GM23248 (cell line): ENCODE data around the gene STK4. TPM values are rescaled to one million over a fixed set of nuclear protein-coding genes. Genes with fewer than 3 reads are reported as not detected.

Source experiments
- DNase-seq: peaks from one replicate; pipeline ENCODE4 v3.0.0-alpha.2; 2015
- H2AFZ ChIP-seq: fragments of 200-600 bp; sonication (generic); 2 replicates; pipeline ENCODE4 v1.6.1; 2016; ENCODE audit warnings: antibody characterized with exemption
- H3F3A ChIP-seq: fragments of 200-600 bp; sonication (generic); 2 replicates; pipeline ENCODE4 v1.6.1; 2016; ENCODE audit warnings: mild to moderate bottlenecking, antibody characterized with exemption, mixed run types; ENCODE audit not compliant: insufficient read depth
- H3K27ac ChIP-seq: fragments of 200-600 bp; sonication (generic); 2 replicates; pipeline ENCODE4 v1.5.1; 2016; ENCODE audit warnings: mild to moderate bottlenecking
- H3K27me3 ChIP-seq: fragments of 200-600 bp; sonication (generic); replicated peaks from 2 replicates; pipeline ENCODE4 v1.6.1; 2016; ENCODE audit warnings: mild to moderate bottlenecking; ENCODE audit not compliant: insufficient read depth
- H3K36me3 ChIP-seq: fragments of 200-600 bp; sonication (generic); 2 replicates; pipeline ENCODE4 v1.6.1; 2016; ENCODE audit warnings: low read depth, mild to moderate bottlenecking
- H3K4me1 ChIP-seq: fragments of 200-600 bp; sonication (generic); 2 replicates; pipeline ENCODE4 v1.6.1; 2016; ENCODE audit warnings: mild to moderate bottlenecking; ENCODE audit not compliant: insufficient read depth
- H3K4me2 ChIP-seq: fragments of 200-600 bp; sonication (generic); one replicate; pipeline ENCODE4 v1.6.1; 2016; ENCODE audit warnings: mild to moderate bottlenecking; ENCODE audit not compliant: unreplicated experiment
- H3K4me3 ChIP-seq: fragments of 200-600 bp; sonication (generic); 2 replicates; pipeline ENCODE4 v1.5.1; 2016; ENCODE audit warnings: mild to moderate bottlenecking
- H3K79me2 ChIP-seq: fragments of 200-600 bp; sonication (generic); 2 replicates; pipeline ENCODE4 v1.6.1; 2016; ENCODE audit warnings: mild to moderate bottlenecking; ENCODE audit not compliant: insufficient read depth
- H3K9ac ChIP-seq: fragments of 200-600 bp; sonication (generic); 2 replicates; pipeline ENCODE4 v1.6.1; 2016; ENCODE audit warnings: mild to moderate bottlenecking
- H3K9me2 ChIP-seq: fragments of 200-600 bp; sonication (generic); 2 replicates; pipeline ENCODE4 v1.6.1; 2016; ENCODE audit warnings: mixed run types, mild to moderate bottlenecking, moderate library complexity; ENCODE audit not compliant: insufficient read depth
- H3K9me3 ChIP-seq: fragments of 200-600 bp; sonication (generic); one replicate; pipeline ENCODE4 v1.6.1; 2017; ENCODE audit warnings: low read depth
- H4K20me1 ChIP-seq: fragments of 200-600 bp; sonication (generic); 2 replicates; pipeline ENCODE4 v1.6.0; 2016; ENCODE audit not compliant: insufficient read depth
- EZH2 ChIP-seq: fragments of 200-600 bp; sonication (generic); IDR thresholded peaks from 2 replicates; pipeline ENCODE4 v1.6.1; 2018; ENCODE audit warnings: antibody characterized with exemption, mild to moderate bottlenecking; ENCODE audit not compliant: insufficient read depth, poor library complexity, severe bottlenecking
- EZH2phosphoT487 ChIP-seq: fragments of 200-600 bp; sonication (generic); IDR thresholded peaks from 2 replicates; pipeline ENCODE4 v1.6.1; 2018; ENCODE audit warnings: antibody characterized with exemption, moderate library complexity, mild to moderate bottlenecking, low read depth; ENCODE audit not compliant: insufficient read depth
- WGBS, 2 experiments: methylation state at CpG; one replicate each; pipeline ENCODE4 v1.1.6; 2015 to 2017; ENCODE audit warnings: low lambda C conversion rate in 2 of 2, low coverage in 1 of 2; ENCODE audit errors: missing lambda C conversion rate in 2 of 2; 5-methylcytosine and 5-hydroxymethylcytosine counted together
- in situ Hi-C: fragments of 300-500 bp; cut with MboI; formaldehyde crosslinking; loops from 2 replicates; pipeline ENCODE4 v1.15.0; 2020
- polyA plus RNA-seq: library from polyadenylated mRNA; unstranded; fragments of >200 nt; fragmentation: Nextera tagmentation; extraction: Ambion mirVana; gene quantifications from 2 replicates; pipeline ENCODE4 v1.2.1, GENCODE V29; 2016
- total RNA-seq: library from RNA; depleted of rRNA; stranded (reverse); fragments of >200 nt; shearing (Covaris generic); gene quantifications from 2 replicates; pipeline ENCODE4 v1.2.3, GENCODE V29; 2014

The STK4 gene
- total and polyA plus RNA-seq, 2 experiments from 2014 or later: 21.9 to 33.4 TPM

DNA sequence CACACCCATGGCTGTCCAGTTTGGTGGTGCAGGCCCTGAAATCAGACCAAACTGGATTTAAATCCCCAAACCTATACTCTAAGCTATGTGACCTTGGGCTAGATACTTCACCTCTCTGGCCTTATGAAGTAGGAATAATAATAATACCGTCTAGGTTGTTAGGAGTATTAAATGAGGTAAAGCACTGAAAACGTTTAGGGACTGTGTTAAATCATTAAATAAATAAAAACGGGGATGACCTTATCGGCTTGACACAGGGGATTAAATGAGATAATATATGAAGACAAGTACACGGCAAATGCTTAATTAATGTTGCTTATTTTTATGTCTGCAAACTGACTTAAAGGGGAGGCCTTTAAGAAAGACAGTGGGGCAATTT, 672 bp upstream of the STK4 start:
- H3K27ac ChIP-seq: peak overlapping the region; percentile 72
- in situ Hi-C loops: no loop called here

DNA sequence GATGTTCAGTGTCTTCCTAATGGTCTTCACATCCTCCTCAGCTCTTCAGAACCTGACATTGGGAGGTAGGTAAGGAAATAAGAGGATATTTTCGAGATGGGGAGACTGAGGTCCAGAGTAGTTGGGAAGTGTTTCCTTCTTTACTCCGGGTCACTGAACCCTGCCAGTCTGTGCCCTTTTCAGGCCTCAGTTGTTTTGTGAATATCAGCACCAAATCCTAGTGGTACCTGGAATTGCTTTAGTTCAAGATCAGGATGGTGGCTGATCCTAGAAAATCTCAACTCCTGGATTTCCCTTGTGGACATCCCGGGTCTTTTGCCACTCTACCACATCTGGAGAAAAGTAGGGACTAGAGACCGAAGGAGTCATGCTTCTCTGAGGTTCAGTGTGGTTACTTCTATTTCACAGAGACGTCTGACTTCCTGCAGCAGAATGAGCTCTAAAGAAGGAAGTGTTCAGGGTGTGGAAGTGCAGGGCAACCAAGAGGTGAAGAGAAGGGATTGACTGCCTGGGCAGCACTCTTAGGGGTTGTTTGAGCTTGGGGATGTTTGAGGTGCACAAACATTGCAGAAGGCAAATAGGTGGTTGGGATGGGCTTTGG, 995 bp downstream of the STK4 start:
- H4K20me1 ChIP-seq: peaks cover 4% of the 10 kb centered on the region; the same call in 1 of the 2 replicates
- peak overlapping the region; percentile 95 for H3K4me2 ChIP-seq
- DNase-seq: peak; percentile 51
- WGBS, 2 experiments: 16 to 21% methylated on average over 5 of the region's 5 CpGs
- peak overlapping the region; percentile 92 for H3K9ac ChIP-seq
- peaks cover 4% of the 10 kb centered on the region for H3K36me3 ChIP-seq
- no peak for TF ChIP-seq EZH2phosphoT487
- no peak for TF ChIP-seq EZH2
- in situ Hi-C loops: no loop called here
- H3K4me1 ChIP-seq: peaks cover 26% of the 10 kb centered on the region; the same call in 1 of the 2 replicates
- H3F3A ChIP-seq: peaks cover 7% of the 10 kb centered on the region; the same call in 1 of the 2 replicates
- peak overlapping the region; percentile 96 for H2AFZ ChIP-seq
- H3K4me3 ChIP-seq: peak overlapping the region; percentile 90
- H3K9me3 ChIP-seq: no peaks in the 10 kb centered on the region
- no peak overlapping the region for H3K27ac ChIP-seq
- H3K27me3 ChIP-seq: no peaks in the 10 kb centered on the region
- peaks cover 60% of the 10 kb centered on the region for H3K79me2 ChIP-seq
- H3K9me2 ChIP-seq: no peaks in the 10 kb centered on the region

More for the DNA sequence above, 672 bp upstream of the STK4 start:
- TF ChIP-seq EZH2phosphoT487: no peak
- TF ChIP-seq EZH2: no peak
- H3K9ac ChIP-seq: peak overlapping the region; percentile 92
- peaks cover 20% of the 10 kb centered on the region for H3F3A ChIP-seq
- H3K4me3 ChIP-seq: peak overlapping the region; percentile 90
- no peaks in the 10 kb centered on the region for H3K27me3 ChIP-seq
- WGBS, 2 experiments: 24 to 28% methylated on average over 5 of the region's 5 CpGs
- peak overlapping the region; percentile 95 for H3K4me2 ChIP-seq
- no peaks in the 10 kb centered on the region for H3K9me3 ChIP-seq
- no peaks in the 10 kb centered on the region for H3K9me2 ChIP-seq
- H2AFZ ChIP-seq: peak overlapping the region; percentile 96
- H3K79me2 ChIP-seq: peaks cover 44% of the 10 kb centered on the region
- H3K36me3 ChIP-seq: no peaks in the 10 kb centered on the region
- no peak for DNase-seq
- H4K20me1 ChIP-seq: peaks cover 4% of the 10 kb centered on the region; the same call in 1 of the 2 replicates
- peaks cover 36% of the 10 kb centered on the region for H3K4me1 ChIP-seq

DNA sequence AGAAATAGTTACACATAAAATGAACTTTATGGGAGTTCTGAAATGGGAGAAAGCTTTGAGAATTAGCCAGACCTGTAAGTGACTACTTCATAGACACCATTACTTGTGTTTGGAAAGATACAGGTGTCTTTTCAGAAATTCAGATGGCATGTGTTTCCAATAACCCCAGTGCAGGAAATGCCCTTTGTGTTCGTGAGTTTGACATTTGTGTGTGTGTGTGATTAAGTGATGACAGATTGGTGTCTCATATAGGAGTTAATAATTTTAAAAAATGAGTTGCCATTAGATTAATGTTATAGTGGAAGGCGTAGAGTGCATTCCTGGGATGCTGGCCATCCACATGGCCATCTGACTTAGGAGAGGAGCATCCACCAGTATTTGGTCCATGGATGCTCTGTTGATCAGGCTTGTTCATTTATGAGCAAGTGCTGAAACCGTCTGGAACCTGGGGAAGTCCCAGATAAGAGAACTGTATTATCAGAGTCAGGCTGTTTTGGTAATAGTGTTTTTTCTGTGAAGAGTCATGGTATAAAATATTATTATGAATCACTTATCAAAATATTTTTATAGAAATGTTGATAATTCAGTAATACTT, 3.1 kb downstream of the STK4 start:
- WGBS, 2 experiments: 16 to 21% methylated on average over 3 of the region's 3 CpGs
- DNase-seq: no peak
- H3K9ac ChIP-seq: no peak overlapping the region
- H3K4me1 ChIP-seq: peaks cover 26% of the 10 kb centered on the region; the same call in 1 of the 2 replicates
- no peak overlapping the region for H3K27ac ChIP-seq
- no peaks in the 10 kb centered on the region for H3K9me3 ChIP-seq
- peaks cover 4% of the 10 kb centered on the region; the same call in 1 of the 2 replicates for H4K20me1 ChIP-seq
- H3K9me2 ChIP-seq: no peaks in the 10 kb centered on the region
- TF ChIP-seq EZH2phosphoT487: no peak
- TF ChIP-seq EZH2: no peak
- in situ Hi-C loops: no loop called here
- H3K36me3 ChIP-seq: peaks cover 20% of the 10 kb centered on the region
- H3K4me2 ChIP-seq: no peak overlapping the region
- H3F3A ChIP-seq: peaks cover 7% of the 10 kb centered on the region; the same call in 1 of the 2 replicates
- no peak overlapping the region for H2AFZ ChIP-seq
- H3K27me3 ChIP-seq: no peaks in the 10 kb centered on the region
- H3K79me2 ChIP-seq: peaks cover 71% of the 10 kb centered on the region
- H3K4me3 ChIP-seq: no peak overlapping the region

DNA sequence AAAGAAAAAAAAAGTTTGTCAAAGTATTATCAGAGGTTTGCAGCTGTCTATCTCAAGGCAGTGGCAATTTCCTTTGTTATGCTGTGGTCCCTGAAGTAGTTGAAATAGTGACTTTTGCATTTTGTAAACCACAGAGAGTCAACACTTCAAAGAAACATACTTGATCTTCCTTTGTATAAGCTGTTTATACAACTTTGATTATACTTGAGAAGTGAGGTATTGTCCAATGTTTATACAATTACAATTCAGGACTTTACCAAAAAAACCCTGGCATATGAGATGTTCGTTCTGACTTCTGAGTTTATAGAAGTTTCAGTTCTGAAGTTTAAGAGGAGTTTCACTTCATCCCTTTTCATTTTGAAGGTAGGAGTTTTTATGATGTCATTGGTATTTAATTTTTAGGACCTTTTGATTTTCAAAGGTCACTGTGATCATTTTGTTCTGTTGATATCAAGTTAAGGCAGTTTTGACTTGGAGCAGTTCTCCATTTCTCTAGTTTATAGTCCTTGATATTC, 4.0 kb downstream of the STK4 start:
- H3K27ac ChIP-seq: no peak overlapping the region
- 58 to 74% methylated on average over 1 of the region's 1 CpG for WGBS, 2 experiments
- H3K79me2 ChIP-seq: peaks cover 72% of the 10 kb centered on the region
- H3K27me3 ChIP-seq: no peaks in the 10 kb centered on the region
- H3F3A ChIP-seq: peaks cover 7% of the 10 kb centered on the region; the same call in 1 of the 2 replicates
- H3K36me3 ChIP-seq: peaks cover 29% of the 10 kb centered on the region
- no peaks in the 10 kb centered on the region for H3K9me2 ChIP-seq
- DNase-seq: no peak
- no peak overlapping the region for H2AFZ ChIP-seq
- H3K4me1 ChIP-seq: peaks cover 26% of the 10 kb centered on the region; the same call in 1 of the 2 replicates
- H4K20me1 ChIP-seq: peaks cover 4% of the 10 kb centered on the region; the same call in 1 of the 2 replicates
- in situ Hi-C loops: no loop called here
- H3K4me2 ChIP-seq: no peak overlapping the region
- TF ChIP-seq EZH2: no peak
- TF ChIP-seq EZH2phosphoT487: no peak
- no peak overlapping the region for H3K9ac ChIP-seq
- no peaks in the 10 kb centered on the region for H3K9me3 ChIP-seq
- no peak overlapping the region for H3K4me3 ChIP-seq
